SK-N-SH (cell line): ENCODE results near the gene SPOCK1. TPM values are rescaled to one million over a fixed set of nuclear protein-coding genes. Genes with fewer than 3 reads are reported as not detected.

Experiments
- CTCF ChIA-PET: fragments of 300-600, 350-600 bp; formaldehyde crosslinking; extraction: SDS; loops from one replicate; lab custom pipeline; 2021; lab: Yijun Ruan, JAX
- POLR2A ChIA-PET: fragments of 350-600 bp; sonication (Branson Sonifier 250); formaldehyde crosslinking; extraction: SDS; loops from one replicate; lab custom pipeline; 2020; ENCODE audit warnings: antibody characterized with exemption, inconsistent platforms; lab: Yijun Ruan, JAX
- DNase-seq: peaks from one replicate; pipeline ENCODE4 v3.0.0; 2012
- H2AFZ ChIP-seq: fragments of 200-600 bp; sonication (generic); 2 replicates; pipeline ENCODE4 v1.8.1; 2016; ENCODE audit warnings: antibody characterized with exemption, mild to moderate bottlenecking, low read depth
- H3F3A ChIP-seq: fragments of 200-600 bp; sonication (generic); replicated peaks from 2 replicates; pipeline ENCODE3; 2016; ENCODE audit warnings: antibody characterized with exemption, mild to moderate bottlenecking; ENCODE audit not compliant: insufficient read depth
- H3K27ac ChIP-seq, 2 experiments: fragments of 200-500 bp in 1 of 2; fragments of 200-600 bp in 1 of 2; sonication (Bioruptor generic) in 1 of 2; sonication (generic), shearing (Covaris generic) in 1 of 2; 2 replicates each; pipeline versions ENCODE4 v1.5.1 to v1.6.1; 2014 to 2016; ENCODE audit warnings: low read depth in 2 of 2, inconsistent platforms in 1 of 2, low read length in 1 of 2, mild to moderate bottlenecking in 1 of 2, mixed read lengths in 1 of 2
- H3K27me3 ChIP-seq: fragments of 200-600 bp; sonication (generic), shearing (Covaris generic); 2 replicates; pipeline ENCODE4 v1.6.1; 2016; ENCODE audit warnings: mixed run types; ENCODE audit not compliant: insufficient read depth
- H3K36me3 ChIP-seq, 2 experiments: fragments of 200-500 bp in 1 of 2; fragments of 200-600 bp in 1 of 2; sonication (Bioruptor generic) in 1 of 2; sonication (generic) in 1 of 2; replicated peaks in 1 of 2; 2 replicates each; pipeline versions ENCODE3 to v1.5.1; 2014 to 2016; ENCODE audit warnings: low read length in 1 of 2, mild to moderate bottlenecking in 1 of 2; ENCODE audit not compliant: insufficient read depth in 2 of 2, control insufficient read depth in 1 of 2
- H3K4me1 ChIP-seq, 2 experiments: fragments of 200-500 bp in 1 of 2; fragments of 200-600 bp in 1 of 2; sonication (Bioruptor generic) in 1 of 2; sonication (generic), shearing (Covaris generic) in 1 of 2; 2 replicates each; pipeline versions ENCODE4 v1.5.1 to v1.6.1; 2014 to 2016; ENCODE audit warnings: low read depth in 1 of 2, low read length in 1 of 2, mixed run types in 1 of 2; ENCODE audit not compliant: insufficient read depth in 2 of 2, control insufficient read depth in 1 of 2
- H3K4me2 ChIP-seq: fragments of 200-600 bp; sonication (generic), shearing (Covaris generic); 2 replicates; pipeline ENCODE4 v1.6.1; 2017; ENCODE audit warnings: mixed run types
- H3K4me3 ChIP-seq, 2 experiments: fragments of 200-500 bp in 1 of 2; fragments of 200-600 bp in 1 of 2; sonication (Bioruptor generic) in 1 of 2; sonication (generic), shearing (Covaris generic) in 1 of 2; 2 replicates each; pipeline versions ENCODE4 v1.5.1 to v1.8.1; 2014 to 2016; ENCODE audit warnings: low read depth in 2 of 2, inconsistent platforms in 1 of 2, low read length in 1 of 2, mild to moderate bottlenecking in 1 of 2, mixed read lengths in 1 of 2, moderate library complexity in 1 of 2
- H3K79me2 ChIP-seq: fragments of 200-600 bp; sonication (generic); 2 replicates; pipeline ENCODE4 v1.8.1; 2017; ENCODE audit warnings: mild to moderate bottlenecking; ENCODE audit not compliant: insufficient read depth
- H3K9ac ChIP-seq: fragments of 200-600 bp; sonication (generic); 2 replicates; pipeline ENCODE4 v1.6.1; 2017; ENCODE audit warnings: mixed run types
- H3K9me2 ChIP-seq: fragments of 200-600 bp; sonication (generic); 2 replicates; pipeline ENCODE4 v1.6.1; 2017; ENCODE audit warnings: mixed run types
- H3K9me3 ChIP-seq: fragments of 200-600 bp; sonication (generic); 2 replicates; pipeline ENCODE4 v1.6.1; 2017; ENCODE audit warnings: mixed run types, mild to moderate bottlenecking, moderate library complexity
- H4K20me1 ChIP-seq: fragments of 200-600 bp; sonication (generic); 2 replicates; pipeline ENCODE4 v1.6.1; 2017; ENCODE audit warnings: mild to moderate bottlenecking, mixed run types; ENCODE audit not compliant: insufficient read depth
- ELF1 ChIP-seq: IDR thresholded peaks from 2 replicates; pipeline ENCODE4 v1.4.0; 2012
- EP300 ChIP-seq, 2 experiments: IDR thresholded peaks; 2 replicates each; pipeline versions ENCODE4 v1.4.0 to v1.6.1; 2012; ENCODE audit warnings: borderline replicate concordance in 1 of 2, low read depth in 1 of 2, low read length in 1 of 2
- EZH2phosphoT487 ChIP-seq: fragments of 200-600 bp; sonication (generic); IDR thresholded peaks from 2 replicates; pipeline ENCODE4 v1.6.1; 2017; ENCODE audit warnings: low read depth, mixed run types, mild to moderate bottlenecking, antibody characterized with exemption, moderate library complexity, borderline replicate concordance
- FOSL2 ChIP-seq: IDR thresholded peaks from 2 replicates; pipeline ENCODE4 v1.4.0; 2012; ENCODE audit warnings: low read depth, mild to moderate bottlenecking, moderate library complexity, borderline replicate concordance
- FOXJ3 ChIP-seq: sonication (generic); formaldehyde crosslinking; IDR thresholded peaks from 2 replicates; pipeline ENCODE4 v1.5.1; 2020; ENCODE audit warnings: mild to moderate bottlenecking, missing genetic modification reagents
- FOXM1 ChIP-seq: IDR thresholded peaks from 2 replicates; pipeline ENCODE4 v1.4.0; 2012; ENCODE audit warnings: low read depth, mild to moderate bottlenecking
- GATA2 ChIP-seq: sonication (generic); formaldehyde crosslinking; IDR thresholded peaks from 2 replicates; pipeline ENCODE4 v1.5.0; 2020; ENCODE audit warnings: mild to moderate bottlenecking, missing genetic modification reagents
- JUND ChIP-seq: IDR thresholded peaks from 2 replicates; pipeline ENCODE4 v1.4.0; 2012
- MXI1 ChIP-seq: IDR thresholded peaks from 2 replicates; pipeline ENCODE4 v1.6.1; 2012; ENCODE audit warnings: mild to moderate bottlenecking, low read depth, low read length, improper control_type of control experiment
- NRF1 ChIP-seq: IDR thresholded peaks from 2 replicates; pipeline ENCODE4 v1.6.1; 2012; ENCODE audit warnings: low read depth, mild to moderate bottlenecking, low read length
- POLR2AphosphoS5 ChIP-seq: IDR thresholded peaks from 2 replicates; pipeline ENCODE4 v1.6.1; 2012; ENCODE audit warnings: low read depth, low read length
- RAD21 ChIP-seq: IDR thresholded peaks from 2 replicates; pipeline ENCODE4 v1.6.1; 2012; ENCODE audit warnings: mild to moderate bottlenecking, low read length
- RFX5 ChIP-seq: IDR thresholded peaks from 2 replicates; pipeline ENCODE4 v1.6.1; 2012; ENCODE audit warnings: mild to moderate bottlenecking, improper control_type of control experiment, low read length
- WGBS: methylation state at CpG from one replicate; pipeline ENCODE4 v1.1.6; 2017; ENCODE audit warnings: low lambda C conversion rate; 5-methylcytosine and 5-hydroxymethylcytosine counted together
- polyA plus RNA-seq, 3 experiments: library from polyadenylated mRNA; depleted of rRNA; stranded (reverse); fragments of >200 nt; gene quantifications; 2 replicates each; pipeline ENCODE4 v1.2.3, GENCODE V29; 2012
- TF ChIP-seq, protein P1 (sequence below): fragments of 200-600 bp; sonication (generic); IDR thresholded peaks from 2 replicates; pipeline ENCODE4 v1.6.1; 2017; ENCODE audit warnings: antibody characterized with exemption, mild to moderate bottlenecking, moderate library complexity
- TF ChIP-seq, protein P2 (sequence below): fragments of 150-350 bp; IDR thresholded peaks from 2 replicates; pipeline ENCODE4 v1.6.1; 2016; ENCODE audit warnings: mild to moderate bottlenecking, low read depth, low read length
- TF ChIP-seq, protein P3 (sequence below): IDR thresholded peaks from 2 replicates; pipeline ENCODE4; 2012

SPOCK1 gene
- polyA plus RNA-seq, 1 of the 3 experiments (the other 2 are of a cell fraction), result 11.3 TPM

DNA sequence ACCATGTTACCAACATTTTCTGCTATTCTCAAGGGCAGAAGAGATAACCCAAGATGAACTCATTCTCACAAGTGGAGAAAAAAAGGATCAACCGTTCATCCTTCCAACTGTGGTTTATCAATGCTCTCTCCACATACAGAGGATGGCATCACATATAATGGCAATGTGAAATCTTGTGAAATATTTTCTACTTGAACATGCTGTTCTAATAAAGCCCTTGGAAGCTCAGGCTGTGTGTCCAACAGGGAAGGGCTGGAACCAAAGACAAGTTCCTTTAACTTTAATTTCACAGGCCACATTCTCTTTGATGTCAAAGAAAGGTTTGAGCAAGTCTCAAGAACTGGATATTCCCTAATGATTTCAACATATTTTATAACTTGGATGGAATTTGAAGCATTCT, 230.5 kb downstream of the SPOCK1 start:
- Histone ChIP-seq H3K9ac (no peak overlapping the region), H3K79me2 (peaks cover 5% of the 10 kb centered on the region), H3F3A (peaks cover 24% of the 10 kb centered on the region), H3K4me1 (peaks cover 8 to 14% of the 10 kb centered on the region in 2 experiments; a peak in 3 of 4 replicates), H4K20me1 (peaks cover 12% of the 10 kb centered on the region), H3K4me2 (no peak overlapping the region), H3K9me3 (no peaks in the 10 kb centered on the region), H3K4me3 (no peak overlapping the region), H2AFZ (no peak overlapping the region), H3K36me3 (no peaks in the 10 kb centered on the region), H3K27ac (no peak overlapping the region), H3K9me2 (no peaks in the 10 kb centered on the region), H3K27me3 (no peaks in the 10 kb centered on the region)
- ChIA-PET CTCF (interaction anchor here (0.9 kb wide), 1 partner anchor 51 kb away, joined by 4 read pairs; no protein-coding TSS in a partner anchor), POLR2A (no interaction called here)
- 65% methylated on average over 1 of the region's 1 CpG for WGBS
- TF ChIP-seq JUND, result no peak
- TF ChIP-seq ELF1, result no peak
- no peak for DNase-seq

DNA sequence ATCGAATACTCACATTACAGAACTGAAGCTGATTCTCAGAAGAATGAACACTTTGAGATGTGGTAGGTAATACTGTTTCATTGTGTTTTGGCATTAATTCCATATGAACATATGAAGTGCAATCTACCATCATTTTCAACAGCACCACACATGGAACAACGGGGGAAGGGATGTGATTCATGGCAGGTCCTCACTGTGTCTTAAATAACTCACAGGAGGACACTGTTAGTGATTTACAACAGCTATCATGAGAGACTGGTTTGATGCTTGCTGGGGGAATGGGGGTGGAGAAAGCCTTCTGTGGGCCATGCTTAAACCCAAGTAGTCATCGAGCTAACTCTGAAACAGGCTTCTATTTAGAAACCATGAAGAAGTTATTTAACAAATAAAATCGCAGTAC, 232.9 kb downstream of the SPOCK1 start:
- Histone ChIP-seq H3K9ac (no peak overlapping the region), H3F3A (peaks cover 20% of the 10 kb centered on the region), H2AFZ (no peak overlapping the region), H3K9me3 (no peaks in the 10 kb centered on the region), H3K79me2 (no peaks in the 10 kb centered on the region; the same call in none of the 2 replicates), H3K4me2 (no peak overlapping the region; the same call in 1 of the 2 replicates), H3K4me3 (no peak overlapping the region), H3K36me3 (no peaks in the 10 kb centered on the region), H3K9me2 (no peaks in the 10 kb centered on the region), H3K27me3 (no peaks in the 10 kb centered on the region), H4K20me1 (peaks cover 12% of the 10 kb centered on the region), H3K27ac (no peak overlapping the region), H3K4me1 (peaks cover 8 to 14% of the 10 kb centered on the region in 2 experiments; a peak in 3 of 4 replicates)
- DNase-seq, result no peak
- WGBS, result 65% methylated on average over 4 of the region's 4 CpGs
- TF ChIP-seq EZH2phosphoT487 (no peak), RFX5 (no peak), GATA2 (CRISPR knock-in tag) (no peak), EP300 (IDR thresholded peaks at IDR 0.05; ENCODE audit: borderline replicate concordance in 1 of 2, low read depth in 1 of 2, low read length in 1 of 2) (no peak), RAD21 (no peak), MXI1 (no peak), FOXM1 (no peak), JUND (no peak), POLR2AphosphoS5 (no peak), FOSL2 (no peak), FOXJ3 (CRISPR knock-in tag) (no peak), NRF1 (no peak)
- TF ChIP-seq, protein P1, sequence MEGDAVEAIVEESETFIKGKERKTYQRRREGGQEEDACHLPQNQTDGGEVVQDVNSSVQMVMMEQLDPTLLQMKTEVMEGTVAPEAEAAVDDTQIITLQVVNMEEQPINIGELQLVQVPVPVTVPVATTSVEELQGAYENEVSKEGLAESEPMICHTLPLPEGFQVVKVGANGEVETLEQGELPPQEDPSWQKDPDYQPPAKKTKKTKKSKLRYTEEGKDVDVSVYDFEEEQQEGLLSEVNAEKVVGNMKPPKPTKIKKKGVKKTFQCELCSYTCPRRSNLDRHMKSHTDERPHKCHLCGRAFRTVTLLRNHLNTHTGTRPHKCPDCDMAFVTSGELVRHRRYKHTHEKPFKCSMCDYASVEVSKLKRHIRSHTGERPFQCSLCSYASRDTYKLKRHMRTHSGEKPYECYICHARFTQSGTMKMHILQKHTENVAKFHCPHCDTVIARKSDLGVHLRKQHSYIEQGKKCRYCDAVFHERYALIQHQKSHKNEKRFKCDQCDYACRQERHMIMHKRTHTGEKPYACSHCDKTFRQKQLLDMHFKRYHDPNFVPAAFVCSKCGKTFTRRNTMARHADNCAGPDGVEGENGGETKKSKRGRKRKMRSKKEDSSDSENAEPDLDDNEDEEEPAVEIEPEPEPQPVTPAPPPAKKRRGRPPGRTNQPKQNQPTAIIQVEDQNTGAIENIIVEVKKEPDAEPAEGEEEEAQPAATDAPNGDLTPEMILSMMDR, result no peak
- TF ChIP-seq, protein P2, sequence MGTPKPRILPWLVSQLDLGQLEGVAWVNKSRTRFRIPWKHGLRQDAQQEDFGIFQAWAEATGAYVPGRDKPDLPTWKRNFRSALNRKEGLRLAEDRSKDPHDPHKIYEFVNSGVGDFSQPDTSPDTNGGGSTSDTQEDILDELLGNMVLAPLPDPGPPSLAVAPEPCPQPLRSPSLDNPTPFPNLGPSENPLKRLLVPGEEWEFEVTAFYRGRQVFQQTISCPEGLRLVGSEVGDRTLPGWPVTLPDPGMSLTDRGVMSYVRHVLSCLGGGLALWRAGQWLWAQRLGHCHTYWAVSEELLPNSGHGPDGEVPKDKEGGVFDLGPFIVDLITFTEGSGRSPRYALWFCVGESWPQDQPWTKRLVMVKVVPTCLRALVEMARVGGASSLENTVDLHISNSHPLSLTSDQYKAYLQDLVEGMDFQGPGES, result no peak
- TF ChIP-seq, protein P3, sequence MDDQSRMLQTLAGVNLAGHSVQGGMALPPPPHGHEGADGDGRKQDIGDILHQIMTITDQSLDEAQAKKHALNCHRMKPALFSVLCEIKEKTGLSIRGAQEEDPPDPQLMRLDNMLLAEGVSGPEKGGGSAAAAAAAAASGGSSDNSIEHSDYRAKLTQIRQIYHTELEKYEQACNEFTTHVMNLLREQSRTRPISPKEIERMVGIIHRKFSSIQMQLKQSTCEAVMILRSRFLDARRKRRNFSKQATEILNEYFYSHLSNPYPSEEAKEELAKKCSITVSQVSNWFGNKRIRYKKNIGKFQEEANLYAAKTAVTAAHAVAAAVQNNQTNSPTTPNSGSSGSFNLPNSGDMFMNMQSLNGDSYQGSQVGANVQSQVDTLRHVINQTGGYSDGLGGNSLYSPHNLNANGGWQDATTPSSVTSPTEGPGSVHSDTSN, result no peak
- ChIA-PET POLR2A (no interaction called here), CTCF (interaction anchor here (1.6 kb wide), 1 partner anchor 54 kb away, joined by 8 read pairs; no protein-coding TSS in a partner anchor)
